Esophagus muscularis mucosa (tissue), 4 donors: ENCODE results near the gene ATP10B.

Experiments used
- CTCF ChIP-seq, 3 experiments: fragments of 200-600 bp in 2 of 3; fragments of 450-650 bp in 1 of 3; sonication (generic) in 2 of 3; IDR thresholded peaks; one replicate each; pipeline ENCODE4 v1.5.1; 2017 to 2019; ENCODE audit warnings: antibody characterized with exemption in 3 of 3, mild to moderate bottlenecking in 2 of 3, moderate library complexity in 1 of 3
- EP300 ChIP-seq: sonication (generic); formaldehyde crosslinking; IDR thresholded peaks from one replicate; pipeline ENCODE4 v1.6.1; 2017; ENCODE audit warnings: antibody characterized with exemption
- POLR2AphosphoS5 ChIP-seq, 2 donors: sonication (generic); formaldehyde crosslinking; IDR thresholded peaks; one replicate each; pipeline ENCODE4 v1.6.1; 2017; ENCODE audit warnings: antibody characterized with exemption in 2 of 2

- no peak for TF ChIP-seq CTCF (IDR thresholded peaks at IDR 0.05)
- TF ChIP-seq EP300 = no peak
- TF ChIP-seq POLR2AphosphoS5 (IDR thresholded peaks at IDR 0.05) = no peak
These were observed 149.7 kb downstream of the ATP10B start for GRCh38 chr5:160702311-160702803.
